NOMO-1 (cell line): ENCODE data around the gene HYAL3.
"Not testable (repeated sequence)": the region's sequence is repeated elsewhere in the genome, so short reads cannot be mapped to it uniquely, and the experiment has no call there.

Source experiments
- DNase-seq, 2 experiments: peaks; one replicate each; lab custom pipeline; 2025; ENCODE audit not compliant: unreplicated experiment in 2 of 2; lab: John Stamatoyannopoulos, UW

Gene HYAL3

GRCh38 chr3:50260942-50261441 lies 38.2 kb downstream of the HYAL3 start:
- DNase-seq = no peak

- peak; percentile 75 to 79 for DNase-seq
Observed at GRCh38 chr3:50260027-50260941, 38.9 kb downstream of the HYAL3 start.

GRCh38 chr3:50259432-50260026 lies 39.7 kb downstream of the HYAL3 start:
- DNase-seq = no peak

GRCh38 chr3:50258979-50259378 lies 40.2 kb downstream of the HYAL3 start:
- DNase-seq = no peak

- DNase-seq = no peak
Observed at GRCh38 chr3:50258029-50258680, 41.0 kb downstream of the HYAL3 start.

GRCh38 chr3:50256978-50257890 lies 42.0 kb downstream of the HYAL3 start:
- no peak for DNase-seq

GRCh38 chr3:50255251-50255615 lies 44.0 kb downstream of the HYAL3 start:
- no peak for DNase-seq

- DNase-seq = peak; percentile 41 to 46
Observed at GRCh38 chr3:50254577-50255250, 44.5 kb downstream of the HYAL3 start.

- no peak for DNase-seq
Observed at GRCh38 chr3:50251220-50251619, 48.0 kb downstream of the HYAL3 start.

GRCh38 chr3:50250514-50250913 lies 48.7 kb downstream of the HYAL3 start:
- no peak for DNase-seq

- no peak for DNase-seq
Observed at GRCh38 chr3:50249457-50249856, 49.7 kb downstream of the HYAL3 start.

- no peak for DNase-seq
Observed at GRCh38 chr3:50248387-50248786, 50.8 kb downstream of the HYAL3 start.

GRCh38 chr3:50246517-50246954 lies 52.7 kb downstream of the HYAL3 start:
- peak; percentile 27 to 64 for DNase-seq

GRCh38 chr3:50245831-50246516 lies 53.2 kb downstream of the HYAL3 start:
- DNase-seq = peak; percentile 63 to 68

GRCh38 chr3:50245251-50245745 lies 53.9 kb downstream of the HYAL3 start:
- no peak for DNase-seq

- not testable (repeated sequence) for DNase-seq
Observed at GRCh38 chr3:50244813-50245212, 54.4 kb downstream of the HYAL3 start.

GRCh38 chr3:50243543-50243895 lies 55.7 kb downstream of the HYAL3 start:
- no peak for DNase-seq

GRCh38 chr3:50242851-50243542 lies 56.2 kb downstream of the HYAL3 start:
- DNase-seq = peak; percentile 94 to 97
